Retinal pigment epithelial cell (primary cell): ENCODE data around the gene TRPV6.

ENCODE experiments used
- DNase-seq: peaks from one replicate; pipeline ENCODE4 v3.0.0-alpha.2; 2010; ENCODE audit warnings: low read depth
- H3K4me3 ChIP-seq: 2 replicates; pipeline ENCODE4 v1.5.1; 2011; ENCODE audit warnings: mild to moderate bottlenecking, low read length, control low read depth, moderate library complexity
- CTCF ChIP-seq: conservative IDR thresholded peaks from 2 replicates; pipeline ENCODE4 v1.5.1; 2011; ENCODE audit warnings: low read depth, low read length, control low read depth, inconsistent platforms

Gene TRPV6

GRCh38 chr7:142862351-142862750, 23.2 kb downstream of the TRPV6 start:
- no peak for TF ChIP-seq CTCF
- no peak overlapping the region for H3K4me3 ChIP-seq
- no peak for DNase-seq

- no peak for TF ChIP-seq CTCF
- no peak overlapping the region for H3K4me3 ChIP-seq
- no peak for DNase-seq
Measured at GRCh38 chr7:142860968-142861367, 24.6 kb downstream of the TRPV6 start.

- no peak for DNase-seq
Measured at GRCh38 chr7:142859829-142860228, 25.7 kb downstream of the TRPV6 start.

GRCh38 chr7:142859411-142859810, 26.1 kb downstream of the TRPV6 start:
- no peak overlapping the region for H3K4me3 ChIP-seq
- no peak for TF ChIP-seq CTCF
- no peak for DNase-seq

More at GRCh38 chr7:142859829-142860228, 25.7 kb downstream of the TRPV6 start:
- H3K4me3 ChIP-seq = no peak overlapping the region
- no peak for TF ChIP-seq CTCF

- TF ChIP-seq CTCF = no peak
- no peak overlapping the region for H3K4me3 ChIP-seq
- DNase-seq = no peak
Measured at GRCh38 chr7:142857625-142858024, 27.9 kb downstream of the TRPV6 start.

- DNase-seq = no peak
- no peak for TF ChIP-seq CTCF
- H3K4me3 ChIP-seq = no peak overlapping the region
Measured at GRCh38 chr7:142856565-142857245, 28.8 kb downstream of the TRPV6 start.
